Astrocyte (in vitro differentiated cells and primary cell): ENCODE results near the gene NTM. TPM values are rescaled to one million over a fixed set of nuclear protein-coding genes. Genes with fewer than 3 reads are reported as not detected.

ENCODE experiments used
- DNase-seq: peaks from one replicate; pipeline ENCODE4 v3.0.0-alpha.2; 2010; ENCODE audit warnings: low read depth
- FAIRE-seq: peaks from 2 replicates; lab custom pipeline; 2011; peaks lifted over from hg19 to GRCh38; lab: Jason Lieb, UNC
- H2AFZ ChIP-seq: 2 replicates; pipeline ENCODE4 v1.6.0; 2012; ENCODE audit warnings: low read depth, low read length, inconsistent platforms
- H3K27ac ChIP-seq: 2 replicates; pipeline ENCODE4 v1.5.1; 2011; ENCODE audit warnings: low read depth, low read length, inconsistent platforms
- H3K27me3 ChIP-seq: 2 replicates; pipeline ENCODE4 v1.6.0; 2011; ENCODE audit warnings: low read length, inconsistent platforms; ENCODE audit not compliant: insufficient read depth
- H3K36me3 ChIP-seq: 2 replicates; pipeline ENCODE4 v1.5.1; 2011; ENCODE audit warnings: low read length, inconsistent platforms; ENCODE audit not compliant: insufficient read depth
- H3K4me1 ChIP-seq: 2 replicates; pipeline ENCODE4 v1.5.1; 2011; ENCODE audit warnings: low read length, inconsistent platforms; ENCODE audit not compliant: insufficient read depth
- H3K4me2 ChIP-seq: 2 replicates; pipeline ENCODE4 v1.6.0; 2012; ENCODE audit warnings: low read length, inconsistent platforms
- H3K4me3 ChIP-seq: 2 replicates; pipeline ENCODE4 v1.5.1; 2011; ENCODE audit warnings: low read depth, mild to moderate bottlenecking, low read length, inconsistent platforms; ENCODE audit not compliant: insufficient read depth
- H3K79me2 ChIP-seq: 2 replicates; pipeline ENCODE4 v1.6.0; 2012; ENCODE audit warnings: mild to moderate bottlenecking, low read length, inconsistent platforms; ENCODE audit not compliant: insufficient read depth
- H3K9ac ChIP-seq: 2 replicates; pipeline ENCODE4 v1.6.0; 2012; ENCODE audit warnings: mild to moderate bottlenecking, low read length, inconsistent platforms
- H3K9me3 ChIP-seq: 2 replicates; pipeline ENCODE4 v1.5.1; 2012; ENCODE audit warnings: low read depth, mild to moderate bottlenecking, low read length, inconsistent platforms; ENCODE audit not compliant: insufficient read depth
- H4K20me1 ChIP-seq: 2 replicates; pipeline ENCODE4 v1.6.0; 2012; ENCODE audit warnings: low read length, inconsistent platforms; ENCODE audit not compliant: insufficient read depth
- H3K27ac Mint-ChIP-seq: one replicate; pipeline ENCODE4 v1.8.0; 2021; ENCODE audit warnings: mild to moderate bottlenecking, mixed read lengths; ENCODE audit not compliant: unreplicated experiment
- H3K27me3 Mint-ChIP-seq: one replicate; pipeline ENCODE4 v1.8.0; 2021; ENCODE audit warnings: low read depth, mixed read lengths; ENCODE audit not compliant: unreplicated experiment
- H3K36me3 Mint-ChIP-seq: one replicate; pipeline ENCODE4 v1.8.0; 2021; ENCODE audit warnings: low read depth, mixed read lengths; ENCODE audit not compliant: unreplicated experiment
- H3K4me1 Mint-ChIP-seq: one replicate; pipeline ENCODE4 v1.8.0; 2021; ENCODE audit warnings: low read depth, mixed read lengths; ENCODE audit not compliant: unreplicated experiment
- H3K4me3 Mint-ChIP-seq: one replicate; pipeline ENCODE4 v1.8.0; 2021; ENCODE audit warnings: mild to moderate bottlenecking, moderate library complexity, mixed read lengths; ENCODE audit not compliant: unreplicated experiment
- H3K9me3 Mint-ChIP-seq: one replicate; pipeline ENCODE4 v1.8.0; 2021; ENCODE audit warnings: mild to moderate bottlenecking, mixed read lengths; ENCODE audit not compliant: unreplicated experiment
- EZH2 ChIP-seq: IDR thresholded peaks from 2 replicates; pipeline ENCODE4 v1.6.1; 2012; ENCODE audit warnings: mild to moderate bottlenecking, low read length, inconsistent platforms; ENCODE audit not compliant: insufficient read depth
- total RNA-seq: library from RNA; stranded (reverse); gene quantifications from 2 replicates; pipeline ENCODE4 v1.2.1, GENCODE V29; 2021
- TF ChIP-seq, protein P1 (sequence below): IDR thresholded peaks from 2 replicates; pipeline ENCODE4 v1.5.1; 2011; ENCODE audit warnings: low read depth, mild to moderate bottlenecking, inconsistent platforms, low read length, moderate library complexity; ENCODE audit not compliant: insufficient read depth

NTM gene
- total RNA-seq, 1 donor from 2014 or later, result 98.2 TPM

DNA sequence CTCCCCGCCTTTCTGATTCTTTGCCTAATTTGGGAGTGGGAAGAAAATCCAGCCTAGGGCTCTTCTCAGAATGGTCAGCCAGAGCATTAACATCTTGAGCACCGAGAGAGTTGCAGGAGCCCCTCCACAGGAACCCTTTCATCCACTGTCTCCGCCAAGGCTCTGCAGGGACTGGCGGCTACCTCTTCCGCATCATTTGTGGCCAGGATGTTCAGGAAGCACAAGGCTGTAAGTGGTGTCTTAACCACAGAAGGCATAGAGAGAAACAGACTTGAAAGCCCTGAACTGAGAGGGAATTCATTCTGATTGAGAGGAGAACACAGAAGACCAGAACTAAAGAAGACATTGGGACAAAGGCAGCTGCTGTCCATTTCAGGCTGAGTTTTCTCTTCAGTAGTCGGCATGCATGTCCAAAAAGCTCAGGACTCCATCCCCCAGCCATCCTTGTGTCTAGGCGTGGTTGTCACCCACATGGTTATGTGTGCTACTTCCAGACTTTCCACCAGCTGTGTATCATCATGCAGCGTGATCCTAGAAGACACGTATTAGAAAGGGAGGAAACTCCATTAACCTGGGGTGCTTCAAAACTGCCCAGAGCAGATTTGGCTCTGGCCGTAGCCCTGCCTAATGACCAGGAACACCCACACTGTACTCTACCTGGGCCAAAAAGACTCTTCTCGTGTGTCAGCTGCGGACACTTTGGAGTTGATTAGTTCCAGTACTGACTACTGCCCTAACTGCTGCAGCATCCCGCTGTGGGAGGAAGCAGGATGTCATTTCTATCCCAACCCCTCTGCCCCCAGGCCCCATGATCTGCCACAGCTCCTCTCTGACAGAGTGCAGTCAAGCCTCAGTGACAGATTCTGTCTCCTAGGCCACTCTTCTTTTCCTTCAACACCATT, 725.1 kb downstream of the NTM start:
- no peaks in the 10 kb centered on the region for H3K27me3 ChIP-seq
- Mint-ChIP-seq H3K4me1 (peaks cover 12% of the 10 kb centered on the region), H3K36me3 (peaks cover 10% of the 10 kb centered on the region), H3K27ac (no peak overlapping the region), H3K9me3 (peaks cover 2% of the 10 kb centered on the region), H3K27me3 (no peaks in the 10 kb centered on the region), H3K4me3 (no peak overlapping the region)
- H2AFZ ChIP-seq, result no peak overlapping the region
- H3K36me3 ChIP-seq, result no peaks in the 10 kb centered on the region
- FAIRE-seq, result no peak
- H3K4me3 ChIP-seq, result no peak overlapping the region
- H3K9ac ChIP-seq, result no peak overlapping the region
- no peak overlapping the region for H3K27ac ChIP-seq
- H3K4me2 ChIP-seq, result no peak overlapping the region
- DNase-seq, result no peak
- no peaks in the 10 kb centered on the region for H3K9me3 ChIP-seq
- no peaks in the 10 kb centered on the region for H4K20me1 ChIP-seq
- peaks cover 27% of the 10 kb centered on the region for H3K79me2 ChIP-seq
- H3K4me1 ChIP-seq, result peaks cover 3% of the 10 kb centered on the region
- TF ChIP-seq EZH2, result no peak
- TF ChIP-seq, protein P1, sequence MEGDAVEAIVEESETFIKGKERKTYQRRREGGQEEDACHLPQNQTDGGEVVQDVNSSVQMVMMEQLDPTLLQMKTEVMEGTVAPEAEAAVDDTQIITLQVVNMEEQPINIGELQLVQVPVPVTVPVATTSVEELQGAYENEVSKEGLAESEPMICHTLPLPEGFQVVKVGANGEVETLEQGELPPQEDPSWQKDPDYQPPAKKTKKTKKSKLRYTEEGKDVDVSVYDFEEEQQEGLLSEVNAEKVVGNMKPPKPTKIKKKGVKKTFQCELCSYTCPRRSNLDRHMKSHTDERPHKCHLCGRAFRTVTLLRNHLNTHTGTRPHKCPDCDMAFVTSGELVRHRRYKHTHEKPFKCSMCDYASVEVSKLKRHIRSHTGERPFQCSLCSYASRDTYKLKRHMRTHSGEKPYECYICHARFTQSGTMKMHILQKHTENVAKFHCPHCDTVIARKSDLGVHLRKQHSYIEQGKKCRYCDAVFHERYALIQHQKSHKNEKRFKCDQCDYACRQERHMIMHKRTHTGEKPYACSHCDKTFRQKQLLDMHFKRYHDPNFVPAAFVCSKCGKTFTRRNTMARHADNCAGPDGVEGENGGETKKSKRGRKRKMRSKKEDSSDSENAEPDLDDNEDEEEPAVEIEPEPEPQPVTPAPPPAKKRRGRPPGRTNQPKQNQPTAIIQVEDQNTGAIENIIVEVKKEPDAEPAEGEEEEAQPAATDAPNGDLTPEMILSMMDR, result no peak

DNA sequence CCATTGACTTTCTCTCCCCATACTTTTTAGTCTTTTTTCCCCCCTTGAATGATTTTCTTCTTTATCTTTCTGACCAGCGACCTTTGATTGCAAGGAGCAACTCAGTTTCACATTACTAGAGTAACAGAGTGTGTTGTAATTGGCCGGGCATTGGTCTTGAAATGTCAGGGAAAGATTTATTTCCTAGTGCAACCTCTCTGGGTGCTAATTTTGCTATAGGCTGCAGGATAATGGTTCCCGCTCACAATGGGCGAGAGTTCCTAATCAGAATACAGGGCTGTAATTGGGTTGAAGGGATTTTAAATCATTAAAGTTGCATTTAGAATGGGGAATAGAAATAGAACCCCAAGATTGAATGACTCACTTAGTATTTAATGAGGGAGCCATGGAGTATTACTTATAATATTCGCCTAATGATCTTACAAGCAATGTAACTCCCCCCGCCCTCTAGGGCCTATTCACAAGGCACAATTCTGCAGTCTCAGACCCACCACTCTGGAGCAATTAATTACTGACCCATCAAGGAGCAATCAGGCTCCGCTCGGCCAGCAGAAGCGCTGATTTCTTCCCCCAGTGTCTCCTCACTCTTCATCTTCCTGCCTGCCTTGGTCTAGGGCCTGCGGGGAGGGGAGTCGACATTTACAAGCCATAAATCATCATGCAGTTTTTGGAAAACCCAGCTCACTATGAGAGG, 725.9 kb downstream of the NTM start:
- Mint-ChIP-seq H3K27me3 (no peaks in the 10 kb centered on the region), H3K4me3 (no peak overlapping the region), H3K36me3 (peaks cover 10% of the 10 kb centered on the region), H3K4me1 (peaks cover 16% of the 10 kb centered on the region), H3K27ac (no peak overlapping the region), H3K9me3 (peaks cover 2% of the 10 kb centered on the region)
- Histone ChIP-seq H3K27me3 (no peaks in the 10 kb centered on the region), H2AFZ (no peak overlapping the region), H3K4me3 (no peak overlapping the region), H3K4me1 (peaks cover 5% of the 10 kb centered on the region), H3K9me3 (no peaks in the 10 kb centered on the region), H3K9ac (no peak overlapping the region), H3K4me2 (no peak overlapping the region), H3K27ac (no peak overlapping the region), H3K79me2 (peaks cover 34% of the 10 kb centered on the region), H3K36me3 (no peaks in the 10 kb centered on the region), H4K20me1 (no peaks in the 10 kb centered on the region)
- TF ChIP-seq EZH2, result no peak
- TF ChIP-seq, protein P1, result no peak
- FAIRE-seq, result no peak
- no peak for DNase-seq
